HepG2 (cell line): Measurements from ENCODE around the gene WNK1. TPM values are rescaled to one million over a fixed set of nuclear protein-coding genes. Genes with fewer than 3 reads are reported as not detected.

Experiments used
- ATAC-seq: fragments of 200-7000 bp; cut with Tn5 transposase; 3 replicates; pipeline ENCODE4 v1.9.1; 2020; ENCODE audit warnings: mild to moderate bottlenecking, moderate library complexity
- BruUV-seq: library from RNA; stranded (reverse); fragments of 400-500 nt; replicated peaks from 2 replicates; lab custom pipeline; 2021; lab: Mats Ljungman, UMichigan
- CTCF ChIA-PET: fragments of 300-600 bp; formaldehyde crosslinking; extraction: SDS; loops from one replicate; lab custom pipeline; 2021; ENCODE audit warnings: low total read pairs, inconsistent platforms, low intra/inter-chr PET ratio; lab: Yijun Ruan, JAX
- POLR2A ChIA-PET: fragments of 350-600 bp; sonication (Branson Sonifier 250); formaldehyde crosslinking; loops from one replicate; lab custom pipeline; 2020; ENCODE audit warnings: antibody characterized with exemption, inconsistent platforms; lab: Yijun Ruan, JAX
- DNase-seq: peaks from one replicate; pipeline ENCODE4 v3.0.0-alpha.2; 2015; ENCODE audit warnings: low spot score
- FAIRE-seq: peaks from 3 replicates; lab custom pipeline; 2011; peaks lifted over from hg19 to GRCh38; lab: Jason Lieb, UNC
- H2AFZ ChIP-seq: one replicate; pipeline ENCODE4 v1.6.1; 2011; ENCODE audit warnings: low read length, inconsistent platforms
- H3K27ac ChIP-seq: fragments of 300-600 bp; 3 replicates; pipeline ENCODE4 v1.8.0; 2011; ENCODE audit warnings: mixed run types, mild to moderate bottlenecking, mixed read lengths, low read length, inconsistent platforms; ENCODE audit not compliant: insufficient read depth; ENCODE audit errors: extremely low read length
- H3K27me3 ChIP-seq, 2 experiments: fragments of 200-600 bp in 1 of 2; 2 replicates in 1 of 2; 3 replicates in 1 of 2; pipeline versions ENCODE4 v1.6.0 to v1.8.0; 2011; ENCODE audit warnings: low read length in 2 of 2, mild to moderate bottlenecking in 2 of 2, moderate library complexity in 2 of 2, inconsistent platforms in 1 of 2; ENCODE audit not compliant: insufficient read depth in 2 of 2, control insufficient read depth in 1 of 2
- H3K36me3 ChIP-seq, 2 experiments: fragments of 200-600 bp in 1 of 2; replicated peaks in 1 of 2; 2 replicates in 1 of 2; 3 replicates in 1 of 2; pipeline versions ENCODE4 v1.5.1 to v1.8.0; 2011; ENCODE audit warnings: low read length in 2 of 2, inconsistent platforms in 1 of 2; ENCODE audit not compliant: insufficient read depth in 2 of 2, control insufficient read depth in 1 of 2
- H3K4me1 ChIP-seq: 2 replicates; pipeline ENCODE4 v1.5.1; 2012; ENCODE audit warnings: low read length, inconsistent platforms; ENCODE audit not compliant: insufficient read depth
- H3K4me2 ChIP-seq: 2 replicates; pipeline ENCODE4 v1.6.0; 2011; ENCODE audit warnings: low read depth, low read length, inconsistent platforms
- H3K4me3 ChIP-seq, 3 experiments: fragments of 200-600 bp in 1 of 3; sonication (generic), shearing (Covaris generic) in 1 of 3; replicated peaks in 1 of 3; 2 replicates each; pipeline ENCODE4 v1.5.1; 2011 to 2016; ENCODE audit warnings: low read length in 3 of 3, inconsistent platforms in 2 of 3, low read depth in 2 of 3, mild to moderate bottlenecking in 2 of 3, control low read depth in 1 of 3, mixed read lengths in 1 of 3; ENCODE audit not compliant: insufficient read depth in 1 of 3
- H3K79me2 ChIP-seq: one replicate; pipeline ENCODE4 v1.6.1; 2011; ENCODE audit warnings: low read length, inconsistent platforms; ENCODE audit not compliant: insufficient read depth
- H3K9ac ChIP-seq: 2 replicates; pipeline ENCODE4 v1.6.0; 2011; ENCODE audit warnings: mild to moderate bottlenecking, low read depth, low read length, inconsistent platforms; ENCODE audit not compliant: insufficient read depth
- H3K9me3 ChIP-seq: 2 replicates; pipeline ENCODE4 v1.5.1; 2012; ENCODE audit warnings: mild to moderate bottlenecking, low read length
- H4K20me1 ChIP-seq: 2 replicates; pipeline ENCODE4 v1.6.0; 2011; ENCODE audit warnings: inconsistent platforms, mild to moderate bottlenecking, low read length, moderate library complexity; ENCODE audit not compliant: insufficient read depth
- BRCA1 ChIP-seq: sonication (generic); formaldehyde crosslinking; IDR thresholded peaks from 2 replicates; pipeline ENCODE4 v1.4.0; 2020; ENCODE audit warnings: missing genetic modification reagents
- E2F2 ChIP-seq: sonication (generic); formaldehyde crosslinking; IDR thresholded peaks from 2 replicates; pipeline ENCODE4 v1.4.0; 2020; ENCODE audit warnings: missing genetic modification reagents, borderline replicate concordance
- FOXP1 ChIP-seq, 2 experiments: fragments of 450-650 bp in 1 of 2; IDR thresholded peaks; 2 replicates each; pipeline ENCODE4 v1.6.1; 2017 to 2018; ENCODE audit warnings: antibody characterized with exemption in 1 of 2
- GATAD1 ChIP-seq: IDR thresholded peaks from 2 replicates; pipeline ENCODE4 v1.6.1; 2016; ENCODE audit warnings: missing genetic modification reagents, missing compliant biosample characterization
- KMT2A ChIP-seq: sonication (generic); formaldehyde crosslinking; IDR thresholded peaks from 2 replicates; pipeline ENCODE4 v1.4.0; 2020; ENCODE audit warnings: missing genetic modification reagents
- KMT2B ChIP-seq: IDR thresholded peaks from 2 replicates; pipeline ENCODE4 v1.6.1; 2016; ENCODE audit warnings: missing genetic modification reagents, missing compliant biosample characterization
- LBX2 ChIP-seq: sonication (generic); formaldehyde crosslinking; IDR thresholded peaks from 2 replicates; pipeline ENCODE4 v1.5.0; 2020; ENCODE audit warnings: missing genetic modification reagents, mild to moderate bottlenecking, borderline replicate concordance
- MAFF ChIP-seq: IDR thresholded peaks from 2 replicates; pipeline ENCODE4 v1.6.1; 2011; ENCODE audit warnings: low read depth, low read length, improper control_type of control experiment
- MIXL1 ChIP-seq: IDR thresholded peaks from 2 replicates; pipeline ENCODE4 v1.6.1; 2016
- MLX ChIP-seq: IDR thresholded peaks from 2 replicates; pipeline ENCODE4 v1.6.1; 2016
- MTF2 ChIP-seq: sonication (generic); formaldehyde crosslinking; IDR thresholded peaks from 2 replicates; pipeline ENCODE4 v1.5.0; 2020; ENCODE audit warnings: missing genetic modification reagents, borderline replicate concordance
- NCOA2 ChIP-seq: sonication (generic); formaldehyde crosslinking; IDR thresholded peaks from 2 replicates; pipeline ENCODE4 v1.8.0; 2022; ENCODE audit warnings: inconsistent platforms
- RBM39 ChIP-seq: fragments of 200-400 bp; formaldehyde crosslinking; IDR thresholded peaks from one replicate; pipeline ENCODE4 v1.6.1; 2018; ENCODE audit warnings: antibody characterized with exemption, mild to moderate bottlenecking, low read depth, low read length; ENCODE audit not compliant: poor library complexity, severe bottlenecking
- SMC3 ChIP-seq: IDR thresholded peaks from 2 replicates; pipeline ENCODE4 v1.6.1; 2011; ENCODE audit warnings: low read length, improper control_type of control experiment
- SRSF4 ChIP-seq: fragments of 200-400 bp; formaldehyde crosslinking; IDR thresholded peaks from one replicate; pipeline ENCODE4 v1.6.1; 2018; ENCODE audit warnings: mild to moderate bottlenecking, low read depth, low read length, moderate library complexity; ENCODE audit not compliant: poor library complexity, severe bottlenecking
- ZBTB20 ChIP-seq: sonication (generic); formaldehyde crosslinking; IDR thresholded peaks from 2 replicates; pipeline ENCODE4 v1.8.1; 2023; ENCODE audit warnings: missing genetic modification reagents, low read depth, mild to moderate bottlenecking, borderline replicate concordance
- ZFP36L1 ChIP-seq: sonication (generic); formaldehyde crosslinking; IDR thresholded peaks from 2 replicates; pipeline ENCODE4 v1.8.0; 2022; ENCODE audit warnings: mild to moderate bottlenecking, missing genetic modification reagents, moderate library complexity
- ZIK1 ChIP-seq: sonication (generic); formaldehyde crosslinking; IDR thresholded peaks from 2 replicates; pipeline ENCODE4 v1.5.0; 2020; ENCODE audit warnings: mild to moderate bottlenecking, low read depth, missing genetic modification reagents, borderline replicate concordance
- ZNF430 ChIP-seq: sonication (generic); formaldehyde crosslinking; IDR thresholded peaks from 2 replicates; pipeline ENCODE4 v1.9.0; 2021; ENCODE audit warnings: mild to moderate bottlenecking, missing genetic modification reagents
- ZNF597 ChIP-seq: sonication (generic); formaldehyde crosslinking; IDR thresholded peaks from 2 replicates; pipeline ENCODE4 v1.5.0; 2020; ENCODE audit warnings: missing genetic modification reagents
- ZNF781 ChIP-seq: sonication (generic); formaldehyde crosslinking; IDR thresholded peaks from 2 replicates; pipeline ENCODE4 v1.5.1; 2020; ENCODE audit warnings: borderline replicate concordance, mild to moderate bottlenecking, missing genetic modification reagents; ENCODE audit errors: not compliant biosample characterization
- ZNF850 ChIP-seq: sonication (generic); formaldehyde crosslinking; conservative IDR thresholded peaks from 2 replicates; pipeline ENCODE4 v1.9.0; 2021; ENCODE audit warnings: mild to moderate bottlenecking, missing genetic modification reagents
- WGBS: methylation state at CpG from one replicate; pipeline ENCODE4 v1.1.6; 2017; ENCODE audit warnings: low lambda C conversion rate; 5-methylcytosine and 5-hydroxymethylcytosine counted together
- in situ Hi-C: cut with HindIII; loops from 2 replicates; pipeline ENCODE4 v1.10.0; 2017; ENCODE audit warnings: low pct_unique_long_range_greater_than_20kb; ENCODE audit not compliant: extremely low pct_ligation_motif_present
- intact Hi-C: fragments of 100-400 bp; cut with micrococcal nuclease; formaldehyde crosslinking; loops from one replicate; pipeline ENCODE4 v1.10.0; 2022; ENCODE audit not compliant: unreplicated experiment
- polyA plus RNA-seq, 8 experiments: library from polyadenylated mRNA; depleted of rRNA in 3 of 8; stranded (reverse) in 7 of 8; unstranded in 1 of 8; fragments of >200 nt; fragmentation: Illumina TruSeq in 4 of 8; extraction: Trizol in 4 of 8; gene quantifications; 2 replicates each; pipeline versions ENCODE4 v1.2.1 to v1.2.3, GENCODE V29; 2011 to 2016; ENCODE audit warnings: low read depth in 4 of 8, missing spikeins in 1 of 8, mixed read lengths in 1 of 8; ENCODE audit not compliant: insufficient read depth in 1 of 8
- total RNA-seq, 5 experiments: library from RNA; depleted of rRNA; stranded (reverse); fragments of >200 nt; fragmentation: Illumina TruSeq; extraction: Trizol; gene quantifications; 2 replicates each; pipeline ENCODE4 v1.2.3, GENCODE V29; 2016; ENCODE audit warnings: low read depth in 1 of 5

WNK1 gene
- total and polyA plus RNA-seq, 2 of the 13 experiments (the other 11 are each of a cell fraction or from before 2014, with no cell fraction given), result 31.1 to 54.8 TPM

- TF ChIP-seq KMT2A, result no peak
- TF ChIP-seq MTF2, result no peak
- TF ChIP-seq NCOA2 (CRISPR knock-in tag), result no peak
- no peak for TF ChIP-seq SRSF4
- TF ChIP-seq E2F2, result no peak
- no peak for TF ChIP-seq ZNF781
- no peak for TF ChIP-seq ZNF850 (CRISPR knock-in tag)
- TF ChIP-seq FOXP1 (IDR thresholded peaks at IDR 0.05), result no peak
- TF ChIP-seq FOXP1 (CRISPR knock-in tag; IDR thresholded peaks at IDR 0.05), result no peak
- TF ChIP-seq ZNF430 (CRISPR knock-in tag), result no peak
- TF ChIP-seq ZNF597, result no peak
- TF ChIP-seq BRCA1, result no peak
- TF ChIP-seq, all 625 proteins: peak for 0
These were observed 25.1 kb upstream of the WNK1 start (continued) for GRCh38 chr12:727321-727720.

GRCh38 chr12:728781-729180 lies 23.6 kb upstream of the WNK1 start:
- CTCF ChIA-PET, result no interaction called here
- Histone ChIP-seq H3K9me3 (no peaks in the 10 kb centered on the region), H3K4me1 (peaks cover 27% of the 10 kb centered on the region), H3K27ac (no peak overlapping the region)
- WGBS, result 67% methylated on average over 2 of the region's 2 CpGs
- BruUV-seq, result no TSS peak
- no peak for TF ChIP-seq KMT2B (CRISPR knock-in tag)
- TF ChIP-seq RBM39, result no peak
- no peak for TF ChIP-seq MIXL1
- no peak for TF ChIP-seq MLX (CRISPR knock-in tag)
- TF ChIP-seq MAFF, result no peak
- TF ChIP-seq ZBTB20 (CRISPR knock-in tag), result no peak
- TF ChIP-seq LBX2, result no peak
- no peak for TF ChIP-seq ZFP36L1 (CRISPR knock-in tag)
- no peak for TF ChIP-seq SMC3
- TF ChIP-seq ZIK1 (CRISPR knock-in tag), result no peak
- no peak for TF ChIP-seq GATAD1 (CRISPR knock-in tag)
- TF ChIP-seq, all 625 proteins: peak for 0
- Histone ChIP-seq H3K27me3 (no peaks in the 10 kb centered on the region; a peak in 1 of 5 replicates), H2AFZ (no peak overlapping the region), H3K36me3 (no peaks in the 10 kb centered on the region), H3K4me2 (no peak overlapping the region), H3K9ac (no peak overlapping the region), H4K20me1 (no peaks in the 10 kb centered on the region), H3K79me2 (no peaks in the 10 kb centered on the region), H3K4me3 (no peak overlapping the region)
- in situ Hi-C loops (no loop called here), intact Hi-C loops (no loop called here)
- DNase-seq (no peak), ATAC-seq (no peak), FAIRE-seq (no peak)
- POLR2A ChIA-PET, result no interaction called here
